GM23338 (cell line): ENCODE data around the gene TWSG1. TPM values are rescaled to one million over a fixed set of nuclear protein-coding genes. Genes with fewer than 3 reads are reported as not detected.

Experiments
- ATAC-seq: fragments of 200-7000 bp; cut with Tn5 transposase; 3 replicates; pipeline ENCODE4 v1.9.1; 2020
- DNase-seq: peaks from one replicate; pipeline ENCODE4 v3.0.0-alpha.2; 2015; ENCODE audit warnings: low spot score
- H2AFZ ChIP-seq: fragments of 200-600 bp; sonication (generic); 2 replicates; pipeline ENCODE4 v1.8.0; 2016; ENCODE audit warnings: antibody characterized with exemption, mild to moderate bottlenecking, moderate library complexity
- H3F3A ChIP-seq: fragments of 200-600 bp; sonication (generic); replicated peaks from 2 replicates; pipeline ENCODE4 v1.8.0; 2017; ENCODE audit warnings: antibody characterized with exemption, mixed run types, low read depth
- H3K27ac ChIP-seq: fragments of 200-600 bp; sonication (generic); 2 replicates; pipeline ENCODE4 v1.6.1; 2016; ENCODE audit warnings: low read depth
- H3K27me3 ChIP-seq: fragments of 200-600 bp; sonication (generic); 2 replicates; pipeline ENCODE4 v1.8.0; 2016; ENCODE audit warnings: mild to moderate bottlenecking, mixed run types, moderate library complexity; ENCODE audit not compliant: insufficient read depth
- H3K36me3 ChIP-seq: fragments of 200-600 bp; sonication (generic); 2 replicates; pipeline ENCODE4 v1.8.0; 2016; ENCODE audit warnings: mild to moderate bottlenecking; ENCODE audit not compliant: insufficient read depth
- H3K4me1 ChIP-seq: fragments of 200-600 bp; sonication (generic); 2 replicates; pipeline ENCODE4 v1.8.0; 2016; ENCODE audit warnings: mild to moderate bottlenecking, moderate library complexity; ENCODE audit not compliant: insufficient read depth
- H3K4me2 ChIP-seq: fragments of 200-600 bp; sonication (generic); 2 replicates; pipeline ENCODE4 v1.7.1; 2017; ENCODE audit warnings: mixed run types
- H3K4me3 ChIP-seq: fragments of 200-600 bp; sonication (generic); 2 replicates; pipeline ENCODE4 v1.6.1; 2016; ENCODE audit warnings: mixed run types
- H3K79me2 ChIP-seq: fragments of 200-600 bp; sonication (generic); replicated peaks from 2 replicates; pipeline ENCODE4 v1.8.0; 2017; ENCODE audit warnings: mild to moderate bottlenecking; ENCODE audit not compliant: insufficient read depth
- H3K9me2 ChIP-seq: fragments of 200-600 bp; sonication (generic); 2 replicates; pipeline ENCODE4 v1.8.0; 2017; ENCODE audit not compliant: insufficient read depth
- H4K20me1 ChIP-seq: fragments of 200-600 bp; sonication (generic); replicated peaks from 2 replicates; pipeline ENCODE4 v1.8.0; 2017; ENCODE audit warnings: mild to moderate bottlenecking; ENCODE audit not compliant: insufficient read depth
- H3K27ac Mint-ChIP-seq: 2 replicates; pipeline ENCODE4 v1.8.0; 2020; ENCODE audit warnings: inconsistent platforms, mild to moderate bottlenecking, moderate library complexity, mixed read lengths
- H3K27me3 Mint-ChIP-seq: 3 replicates; pipeline ENCODE4 v1.8.0; 2022; ENCODE audit warnings: low read depth, mild to moderate bottlenecking, moderate library complexity, mixed read lengths, inconsistent platforms; ENCODE audit not compliant: insufficient read depth, poor library complexity
- H3K36me3 Mint-ChIP-seq: 3 replicates; pipeline ENCODE4 v1.8.0; 2021; ENCODE audit warnings: low read depth, mild to moderate bottlenecking, inconsistent platforms, moderate library complexity, mixed read lengths
- H3K4me1 Mint-ChIP-seq: 3 replicates; pipeline ENCODE4 v1.8.0; 2020; ENCODE audit warnings: mild to moderate bottlenecking, inconsistent platforms, mixed read lengths
- H3K4me3 Mint-ChIP-seq: 3 replicates; pipeline ENCODE4 v1.8.0; 2021; ENCODE audit warnings: moderate library complexity, mild to moderate bottlenecking, inconsistent platforms, mixed read lengths
- H3K9me3 Mint-ChIP-seq: 3 replicates; pipeline ENCODE4 v1.8.0; 2020; ENCODE audit warnings: moderate library complexity, mild to moderate bottlenecking, inconsistent platforms, mixed read lengths
- CREB1 ChIP-seq: fragments of 250-450 bp; sonication (Bioruptor Pico); IDR thresholded peaks from 2 replicates; pipeline ENCODE4 v1.5.0; 2020; ENCODE audit warnings: low read depth, mild to moderate bottlenecking, moderate library complexity
- EZH2 ChIP-seq: fragments of 200-600 bp; sonication (generic); IDR thresholded peaks from one replicate; pipeline ENCODE4 v1.8.0; 2017; ENCODE audit warnings: antibody characterized with exemption, mild to moderate bottlenecking, low read depth; ENCODE audit not compliant: unreplicated experiment
- EZH2phosphoT487 ChIP-seq: fragments of 200-600 bp; sonication (generic); IDR thresholded peaks from one replicate; pipeline ENCODE4 v1.8.1; 2018; ENCODE audit warnings: antibody characterized with exemption; ENCODE audit not compliant: unreplicated experiment
- POLR2AphosphoS5 ChIP-seq: IDR thresholded peaks from 2 replicates; pipeline ENCODE4 v1.6.1; 2016; ENCODE audit warnings: antibody characterized with exemption, low read depth
- ZNF331 ChIP-seq: fragments of 250-450 bp; sonication (Bioruptor Pico); IDR thresholded peaks from 2 replicates; pipeline ENCODE4 v1.5.0; 2020; ENCODE audit warnings: low read depth, mild to moderate bottlenecking, moderate library complexity
- polyA plus RNA-seq: library from polyadenylated mRNA; unstranded; fragments of >200 nt; fragmentation: Nextera tagmentation; extraction: Ambion mirVana; gene quantifications from 2 replicates; pipeline ENCODE4 v1.2.1, GENCODE V29; 2016
- total RNA-seq: library from RNA; depleted of rRNA; stranded (reverse); fragments of >200 nt; shearing (Covaris generic); gene quantifications from 2 replicates; pipeline ENCODE4 v1.2.3, GENCODE V29; 2014
- TF ChIP-seq, protein P1 (sequence below), 2 experiments: fragments of 200-600 bp in 1 of 2; sonication (generic) in 1 of 2; conservative IDR thresholded peaks; 2 replicates each; pipeline versions ENCODE4 v1.5.1 to v1.6.1; 2016 to 2017; ENCODE audit warnings: antibody characterized with exemption in 2 of 2, low read depth in 2 of 2, mild to moderate bottlenecking in 2 of 2, moderate library complexity in 1 of 2
- TF ChIP-seq, protein P2 (sequence below): IDR thresholded peaks from one replicate; pipeline ENCODE4 v1.6.1; 2018; ENCODE audit warnings: antibody characterized with exemption; ENCODE audit not compliant: unreplicated experiment

Gene TWSG1
- total and polyA plus RNA-seq, 2 experiments from 2014 or later, result 11.5 to 29.1 TPM

DNA sequence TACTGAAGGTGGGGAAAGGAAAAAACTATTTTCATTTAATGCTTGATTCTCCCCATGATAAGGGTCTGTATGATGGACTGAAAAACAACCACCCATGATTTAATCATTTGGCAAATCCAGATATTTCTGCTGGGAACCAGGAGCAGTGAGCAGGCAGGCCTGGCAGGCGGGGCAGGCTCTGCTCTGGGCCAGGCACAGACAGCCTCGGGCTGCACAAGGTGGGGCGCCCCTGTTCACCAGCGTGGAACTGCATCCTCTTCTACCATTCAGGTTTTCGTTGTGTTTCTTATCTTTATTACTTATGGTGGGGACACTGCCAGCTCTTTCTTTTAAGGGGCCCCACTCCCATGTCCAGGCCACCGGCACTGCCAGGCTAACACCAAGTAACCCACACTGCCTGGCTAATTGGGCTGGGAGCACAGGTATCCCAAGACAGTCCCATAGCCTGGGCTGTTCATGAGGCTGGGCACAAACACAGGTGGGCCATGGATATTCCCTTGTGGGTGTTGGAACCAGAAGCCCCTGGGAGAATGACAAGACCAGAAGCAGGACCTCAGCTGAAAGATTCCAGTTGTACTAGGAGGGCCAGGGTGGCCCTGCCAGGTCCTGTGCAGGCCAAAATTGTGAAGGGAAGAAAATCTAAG lies 83.6 kb downstream of the TWSG1 start:
- Histone ChIP-seq H3K27ac (no peak overlapping the region), H3K79me2 (no peaks in the 10 kb centered on the region), H4K20me1 (no peaks in the 10 kb centered on the region), H3K4me2 (no peak overlapping the region), H3K9me2 (0 out of 2 replicates have a peak, but pooled peaks cover 3% of the 10 kb centered on the region), H2AFZ (peak overlapping the region; percentile 15), H3K4me3 (no peak overlapping the region), H3K4me1 (peaks cover 11% of the 10 kb centered on the region), H3K36me3 (no peaks in the 10 kb centered on the region), H3K27me3 (no peaks in the 10 kb centered on the region), H3F3A (no peaks in the 10 kb centered on the region)
- Mint-ChIP-seq H3K9me3 (no peaks in the 10 kb centered on the region; the same call in 2 of the 3 replicates), H3K4me3 (no peak overlapping the region), H3K27ac (no peak overlapping the region), H3K36me3 (no peaks in the 10 kb centered on the region), H3K4me1 (peaks cover 12% of the 10 kb centered on the region), H3K27me3 (no peaks in the 10 kb centered on the region)
- DNase-seq (peak; percentile 15), ATAC-seq (peak; percentile 88)
- TF ChIP-seq, protein P1, sequence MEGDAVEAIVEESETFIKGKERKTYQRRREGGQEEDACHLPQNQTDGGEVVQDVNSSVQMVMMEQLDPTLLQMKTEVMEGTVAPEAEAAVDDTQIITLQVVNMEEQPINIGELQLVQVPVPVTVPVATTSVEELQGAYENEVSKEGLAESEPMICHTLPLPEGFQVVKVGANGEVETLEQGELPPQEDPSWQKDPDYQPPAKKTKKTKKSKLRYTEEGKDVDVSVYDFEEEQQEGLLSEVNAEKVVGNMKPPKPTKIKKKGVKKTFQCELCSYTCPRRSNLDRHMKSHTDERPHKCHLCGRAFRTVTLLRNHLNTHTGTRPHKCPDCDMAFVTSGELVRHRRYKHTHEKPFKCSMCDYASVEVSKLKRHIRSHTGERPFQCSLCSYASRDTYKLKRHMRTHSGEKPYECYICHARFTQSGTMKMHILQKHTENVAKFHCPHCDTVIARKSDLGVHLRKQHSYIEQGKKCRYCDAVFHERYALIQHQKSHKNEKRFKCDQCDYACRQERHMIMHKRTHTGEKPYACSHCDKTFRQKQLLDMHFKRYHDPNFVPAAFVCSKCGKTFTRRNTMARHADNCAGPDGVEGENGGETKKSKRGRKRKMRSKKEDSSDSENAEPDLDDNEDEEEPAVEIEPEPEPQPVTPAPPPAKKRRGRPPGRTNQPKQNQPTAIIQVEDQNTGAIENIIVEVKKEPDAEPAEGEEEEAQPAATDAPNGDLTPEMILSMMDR (conservative IDR thresholded peaks at IDR 0.05; ENCODE audit: low read depth in 2 of 2), result peak; percentile 19 to 21; a peak in 2 of 4 replicates
- TF ChIP-seq, protein P2, sequence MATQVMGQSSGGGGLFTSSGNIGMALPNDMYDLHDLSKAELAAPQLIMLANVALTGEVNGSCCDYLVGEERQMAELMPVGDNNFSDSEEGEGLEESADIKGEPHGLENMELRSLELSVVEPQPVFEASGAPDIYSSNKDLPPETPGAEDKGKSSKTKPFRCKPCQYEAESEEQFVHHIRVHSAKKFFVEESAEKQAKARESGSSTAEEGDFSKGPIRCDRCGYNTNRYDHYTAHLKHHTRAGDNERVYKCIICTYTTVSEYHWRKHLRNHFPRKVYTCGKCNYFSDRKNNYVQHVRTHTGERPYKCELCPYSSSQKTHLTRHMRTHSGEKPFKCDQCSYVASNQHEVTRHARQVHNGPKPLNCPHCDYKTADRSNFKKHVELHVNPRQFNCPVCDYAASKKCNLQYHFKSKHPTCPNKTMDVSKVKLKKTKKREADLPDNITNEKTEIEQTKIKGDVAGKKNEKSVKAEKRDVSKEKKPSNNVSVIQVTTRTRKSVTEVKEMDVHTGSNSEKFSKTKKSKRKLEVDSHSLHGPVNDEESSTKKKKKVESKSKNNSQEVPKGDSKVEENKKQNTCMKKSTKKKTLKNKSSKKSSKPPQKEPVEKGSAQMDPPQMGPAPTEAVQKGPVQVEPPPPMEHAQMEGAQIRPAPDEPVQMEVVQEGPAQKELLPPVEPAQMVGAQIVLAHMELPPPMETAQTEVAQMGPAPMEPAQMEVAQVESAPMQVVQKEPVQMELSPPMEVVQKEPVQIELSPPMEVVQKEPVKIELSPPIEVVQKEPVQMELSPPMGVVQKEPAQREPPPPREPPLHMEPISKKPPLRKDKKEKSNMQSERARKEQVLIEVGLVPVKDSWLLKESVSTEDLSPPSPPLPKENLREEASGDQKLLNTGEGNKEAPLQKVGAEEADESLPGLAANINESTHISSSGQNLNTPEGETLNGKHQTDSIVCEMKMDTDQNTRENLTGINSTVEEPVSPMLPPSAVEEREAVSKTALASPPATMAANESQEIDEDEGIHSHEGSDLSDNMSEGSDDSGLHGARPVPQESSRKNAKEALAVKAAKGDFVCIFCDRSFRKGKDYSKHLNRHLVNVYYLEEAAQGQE, result no peak
- TF ChIP-seq POLR2AphosphoS5, result no peak

DNA sequence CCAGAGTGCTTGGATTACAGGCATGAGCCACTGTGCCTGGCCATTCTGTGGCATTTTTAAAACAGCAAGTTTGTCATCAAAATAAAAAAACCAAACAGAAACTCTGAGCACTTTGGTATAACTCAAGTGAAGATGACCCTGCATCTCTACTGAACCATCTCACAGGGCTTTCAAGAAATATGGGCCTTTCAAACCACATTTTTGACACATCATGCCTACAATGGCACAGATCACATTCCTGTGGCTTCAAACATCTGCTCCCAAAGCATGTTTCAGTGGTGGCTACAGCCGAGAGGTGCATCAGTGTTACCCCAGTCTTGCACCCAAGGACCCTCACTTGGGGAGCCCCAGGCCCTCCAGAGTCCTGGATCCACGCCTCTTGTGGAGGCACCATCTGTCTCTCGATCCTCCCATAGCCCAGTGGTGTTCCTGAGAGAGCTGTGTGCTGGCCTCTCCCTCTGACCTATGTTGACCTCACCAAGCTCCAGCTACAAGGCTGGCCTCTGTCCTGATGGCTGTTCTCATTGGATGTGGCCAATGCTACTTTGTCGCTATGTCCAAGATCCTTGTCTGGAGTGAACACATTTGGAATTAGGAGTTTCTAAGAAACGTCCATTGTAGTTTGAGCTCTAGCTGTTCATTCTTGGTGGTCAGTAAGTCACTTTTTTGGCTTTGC lies 85.5 kb downstream of the TWSG1 start:
- Histone ChIP-seq H3K36me3 (no peaks in the 10 kb centered on the region), H4K20me1 (no peaks in the 10 kb centered on the region), H2AFZ (no peak overlapping the region), H3K4me3 (no peak overlapping the region), H3K4me1 (peaks cover 11% of the 10 kb centered on the region), H3F3A (no peaks in the 10 kb centered on the region), H3K9me2 (no peaks in the 10 kb centered on the region), H3K27me3 (no peaks in the 10 kb centered on the region), H3K79me2 (no peaks in the 10 kb centered on the region), H3K27ac (no peak overlapping the region), H3K4me2 (no peak overlapping the region)
- ATAC-seq (no peak), DNase-seq (no peak)
- peaks cover 12% of the 10 kb centered on the region for H3K4me1 Mint-ChIP-seq
- no peaks in the 10 kb centered on the region; the same call in 2 of the 3 replicates for H3K9me3 Mint-ChIP-seq
- no peaks in the 10 kb centered on the region for H3K36me3 Mint-ChIP-seq
- H3K27ac Mint-ChIP-seq, result no peak overlapping the region
- no peaks in the 10 kb centered on the region for H3K27me3 Mint-ChIP-seq
- H3K4me3 Mint-ChIP-seq, result no peak overlapping the region
- no peak for TF ChIP-seq EZH2
- no peak for TF ChIP-seq ZNF331 (CRISPR knock-in tag)
- TF ChIP-seq CREB1 (CRISPR knock-in tag), result no peak
- TF ChIP-seq EZH2phosphoT487, result no peak
- TF ChIP-seq, protein P1 (conservative IDR thresholded peaks at IDR 0.05; ENCODE audit: low read depth in 2 of 2), result no peak
- TF ChIP-seq POLR2AphosphoS5, result no peak
